NCI-H345 (cell line): Measurements from ENCODE around the gene EIF4A3.

Experiments used
- DNase-seq: peaks from one replicate; lab custom pipeline; 2025; lab: John Stamatoyannopoulos, UW

The EIF4A3 gene

DNA sequence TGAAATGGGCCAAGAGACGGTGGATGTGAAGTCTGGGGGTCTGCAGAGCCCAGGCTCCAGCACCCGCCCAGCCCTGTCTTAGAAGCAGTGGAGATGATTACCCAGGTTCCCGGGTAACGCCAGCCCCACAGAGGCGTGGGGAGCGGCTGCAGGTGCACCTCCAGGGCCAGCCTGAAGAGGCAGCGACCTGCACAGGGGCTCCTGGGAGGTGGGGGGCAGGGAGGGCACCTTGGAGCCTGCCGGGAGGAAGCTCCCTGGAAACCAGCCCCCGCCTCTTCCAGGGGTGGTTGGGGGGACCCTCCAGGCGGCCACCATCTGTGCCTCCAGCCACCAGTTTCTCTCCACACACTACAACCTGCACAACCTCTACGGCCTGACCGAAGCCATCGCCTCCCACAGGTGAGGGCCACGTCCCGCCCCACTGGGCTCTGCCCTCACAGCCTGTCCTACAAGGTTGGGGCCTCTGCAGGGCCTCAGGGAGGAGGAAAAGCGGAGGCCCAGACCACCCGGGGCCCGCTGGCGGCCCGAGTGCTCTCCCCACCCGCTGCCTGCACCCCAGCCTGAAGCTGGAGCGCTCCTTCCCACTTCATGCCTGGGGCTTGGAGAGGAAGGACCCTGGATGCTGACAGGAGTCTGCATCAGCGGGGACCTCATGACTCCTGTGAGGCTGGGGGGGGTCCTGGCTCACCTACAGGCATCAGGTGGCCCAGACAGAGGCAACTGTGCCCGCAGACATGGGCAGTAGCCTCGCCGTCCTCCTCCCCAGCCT lies 35.0 kb downstream of the EIF4A3 start:
- DNase-seq, result no peak

DNA sequence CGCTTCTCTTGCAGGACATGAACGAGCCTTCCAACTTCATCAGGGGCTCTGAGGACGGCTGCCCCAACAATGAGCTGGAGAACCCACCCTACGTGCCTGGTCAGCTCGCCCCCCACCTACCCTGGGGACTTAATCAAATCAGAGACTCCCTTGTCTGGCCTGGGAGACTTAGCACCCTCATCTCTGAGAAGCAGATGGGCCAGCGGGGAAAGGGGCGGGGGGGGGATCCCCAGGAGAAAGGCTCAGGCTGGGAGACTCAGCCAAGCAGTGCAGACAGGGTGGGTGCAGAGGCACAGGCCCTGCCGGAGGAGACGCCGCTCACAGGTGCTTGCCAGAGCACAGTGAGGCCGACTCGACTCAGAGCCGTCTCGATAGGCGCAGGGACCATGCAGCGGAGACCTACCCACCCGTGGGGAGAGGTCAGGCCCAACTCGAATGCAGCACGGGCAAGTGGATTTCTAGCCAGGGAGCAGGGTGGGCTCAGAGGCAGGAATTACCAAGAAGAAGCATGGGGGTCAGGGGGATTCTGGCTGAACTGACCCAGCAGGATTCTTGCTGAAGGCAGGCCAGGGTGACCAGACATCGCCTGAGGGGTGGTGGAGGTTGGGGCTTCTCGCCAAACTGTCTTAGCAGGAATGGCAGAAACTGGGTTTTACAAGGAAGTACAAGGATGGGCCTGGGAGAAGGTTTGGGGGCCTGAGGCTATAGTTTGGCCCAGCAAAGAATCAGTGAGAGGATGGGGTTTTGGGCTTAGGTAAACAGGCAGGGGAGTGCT lies 35.8 kb downstream of the EIF4A3 start:
- no peak for DNase-seq

DNA sequence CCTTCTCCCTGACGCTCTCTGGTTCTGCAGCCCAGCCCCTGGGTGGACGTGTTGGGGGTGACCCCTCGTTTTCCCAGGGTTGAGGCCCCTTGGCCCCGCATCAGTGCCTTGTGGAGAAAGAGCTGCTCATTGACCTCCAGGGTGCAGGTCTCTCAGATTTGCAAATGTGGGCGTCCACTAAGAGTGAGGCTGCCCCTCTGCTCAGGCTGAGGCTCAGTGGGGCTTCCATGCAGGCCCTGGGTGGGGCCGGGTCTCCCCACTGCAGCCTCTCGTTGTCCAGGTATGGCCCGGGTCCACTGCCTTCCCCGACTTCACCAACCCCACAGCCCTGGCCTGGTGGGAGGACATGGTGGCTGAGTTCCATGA lies 36.5 kb downstream of the EIF4A3 start:
- no peak for DNase-seq

DNA sequence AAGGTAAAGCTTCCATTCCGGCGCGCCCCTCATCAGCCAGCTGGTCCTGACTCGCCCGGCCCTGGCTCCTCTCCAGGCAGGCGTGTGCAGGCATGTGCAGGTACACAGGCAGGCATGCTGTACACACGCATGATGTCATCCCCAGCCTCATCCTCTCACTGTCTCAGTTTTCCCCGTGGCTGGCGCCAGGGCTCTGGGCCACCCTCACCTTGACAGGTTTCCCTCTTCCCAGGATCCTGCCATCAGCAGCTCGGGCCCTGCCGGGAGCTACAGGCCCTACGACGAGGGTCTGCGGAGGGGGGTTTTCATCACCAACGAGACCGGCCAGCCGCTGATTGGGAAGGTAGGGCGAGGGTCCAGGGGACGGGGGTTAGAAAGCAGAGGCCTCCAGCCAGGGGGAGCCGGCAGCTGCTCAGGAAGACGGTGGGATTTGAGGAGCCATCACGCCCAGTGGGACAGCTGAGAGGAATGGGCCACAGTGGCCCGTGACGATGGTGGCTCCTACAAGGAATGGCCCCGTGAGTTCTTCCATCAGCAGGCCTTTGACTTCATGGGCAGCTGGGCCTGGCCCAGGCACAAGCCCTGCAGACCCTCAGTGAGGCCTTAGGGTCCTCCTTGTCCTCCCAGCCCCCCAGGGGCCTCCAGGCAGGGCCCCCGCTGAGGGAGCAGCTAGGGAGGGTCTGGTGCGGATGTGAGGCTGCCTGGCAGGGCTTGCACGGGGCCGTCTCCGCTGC lies 37.0 kb downstream of the EIF4A3 start:
- peak; percentile 92 for DNase-seq

DNA sequence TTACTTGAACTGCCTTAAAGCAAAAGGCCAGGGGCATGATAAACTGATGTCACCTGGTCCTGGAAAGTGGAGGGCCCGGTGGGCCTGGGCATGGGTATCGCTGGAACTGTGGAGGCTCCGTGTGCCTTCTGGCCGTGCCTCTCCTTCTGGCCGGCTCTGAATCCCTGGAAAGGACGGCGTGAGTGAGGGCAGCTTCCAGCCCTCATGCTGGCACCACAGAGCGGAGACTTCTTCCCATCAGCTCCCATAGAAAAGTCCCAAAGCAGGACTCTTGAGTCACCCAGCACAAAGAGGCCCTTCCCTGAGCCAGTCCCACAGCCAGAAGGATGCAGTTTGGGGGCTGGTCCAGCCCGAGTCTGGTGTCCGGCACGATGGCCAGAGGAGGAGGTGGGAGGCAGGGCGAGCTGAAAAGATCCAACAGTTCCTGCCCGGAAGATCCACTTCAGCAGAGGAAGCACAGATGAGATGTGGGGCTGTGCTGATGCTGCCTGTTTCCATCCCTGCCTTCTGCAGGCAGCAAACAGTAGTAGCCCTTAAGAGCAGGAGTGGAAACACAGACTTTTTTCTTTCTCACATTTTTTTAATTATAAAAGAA lies 37.8 kb downstream of the EIF4A3 start:
- DNase-seq, result no peak

DNA sequence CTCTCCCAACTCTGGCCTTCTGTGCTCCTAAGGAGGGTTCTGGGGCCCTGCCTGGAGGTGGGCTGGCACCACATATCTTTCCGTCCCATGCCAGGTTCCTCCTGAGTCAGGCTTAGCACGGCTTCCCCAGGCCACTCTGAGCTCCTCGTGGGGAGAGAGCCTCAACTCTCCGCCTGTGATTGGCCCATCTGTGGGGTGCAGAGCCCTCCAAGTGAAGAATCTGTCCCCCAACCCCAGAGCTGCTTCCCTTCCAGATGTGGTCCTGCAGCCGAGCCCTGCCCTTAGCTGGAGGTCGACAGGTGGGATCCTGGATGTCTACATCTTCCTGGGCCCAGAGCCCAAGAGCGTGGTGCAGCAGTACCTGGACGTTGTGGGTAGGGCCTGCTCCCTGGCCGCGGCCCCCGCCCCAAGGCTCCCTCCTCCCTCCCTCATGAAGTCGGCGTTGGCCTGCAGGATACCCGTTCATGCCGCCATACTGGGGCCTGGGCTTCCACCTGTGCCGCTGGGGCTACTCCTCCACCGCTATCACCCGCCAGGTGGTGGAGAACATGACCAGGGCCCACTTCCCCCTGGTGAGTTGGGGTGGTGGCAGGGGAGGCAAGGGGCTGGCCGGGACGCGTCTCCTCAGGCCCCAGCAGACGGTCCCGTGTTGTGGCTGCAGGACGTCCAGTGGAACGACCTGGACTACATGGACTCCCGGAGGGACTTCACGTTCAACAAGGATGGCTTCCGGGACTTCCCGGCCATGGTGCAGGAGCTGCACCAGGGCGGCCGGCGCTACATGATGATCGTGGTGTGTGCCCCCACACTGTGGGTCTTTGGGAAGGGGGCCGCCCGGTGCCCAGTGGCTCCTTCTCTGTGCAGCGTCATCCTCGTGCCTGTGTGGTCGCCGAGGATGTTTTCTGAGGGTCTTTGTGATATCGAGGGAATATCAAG lies 38.6 kb downstream of the EIF4A3 start:
- no peak for DNase-seq

DNA sequence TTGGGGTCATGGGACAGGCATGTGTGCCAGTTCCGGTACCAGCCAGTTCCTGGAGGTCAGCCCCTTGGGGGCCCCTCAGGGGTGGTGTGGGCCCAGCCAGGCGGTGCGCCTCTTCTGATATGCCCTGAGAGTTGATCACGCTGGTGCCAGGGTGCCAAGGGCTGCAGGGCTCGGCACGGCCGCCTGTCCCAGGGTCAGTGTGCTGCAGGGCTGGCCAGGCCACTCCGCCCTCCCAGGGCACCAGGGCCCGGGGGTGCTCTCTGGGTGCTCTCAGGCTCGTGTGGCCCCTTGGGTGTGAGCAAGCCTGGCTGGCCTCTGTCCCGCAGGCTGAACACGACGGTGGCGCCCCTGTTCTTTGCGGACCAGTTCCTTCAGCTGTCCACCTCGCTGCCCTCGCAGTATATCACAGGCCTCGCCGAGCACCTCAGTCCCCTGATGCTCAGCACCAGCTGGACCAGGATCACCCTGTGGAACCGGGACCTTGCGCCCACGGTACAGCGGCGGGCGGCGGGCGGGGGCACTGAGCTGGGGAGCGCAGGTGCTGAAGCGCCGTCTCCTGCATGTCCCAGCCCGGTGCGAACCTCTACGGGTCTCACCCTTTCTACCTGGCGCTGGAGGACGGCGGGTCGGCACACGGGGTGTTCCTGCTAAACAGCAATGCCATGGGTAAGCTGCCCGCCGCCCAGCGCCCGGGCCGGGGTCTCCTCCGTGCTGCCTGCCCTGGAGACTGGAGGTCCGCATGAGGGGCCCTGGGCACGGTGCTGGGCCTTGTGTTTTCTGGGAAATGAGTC lies 39.5 kb downstream of the EIF4A3 start:
- DNase-seq, result no peak

DNA sequence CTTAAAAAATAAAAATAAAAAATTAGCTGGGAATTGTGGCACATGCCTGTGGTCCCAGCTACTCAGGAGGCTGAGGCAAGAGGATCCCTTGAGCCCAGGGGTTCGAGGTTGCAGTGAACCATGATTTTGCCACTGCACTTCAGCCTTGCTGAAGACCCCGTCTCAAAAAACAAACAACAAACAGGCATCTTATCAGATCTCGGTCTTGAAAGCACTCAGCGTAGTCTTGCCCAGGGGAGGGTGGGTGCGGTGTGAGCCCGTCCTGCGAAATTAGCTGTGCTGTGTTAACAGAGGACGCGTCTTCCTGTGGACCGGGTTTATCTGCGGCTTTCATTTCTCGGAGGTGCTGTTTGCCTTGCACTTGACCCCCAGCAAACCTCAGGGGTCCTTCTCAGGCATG lies 40.2 kb downstream of the EIF4A3 start:
- no peak for DNase-seq

DNA sequence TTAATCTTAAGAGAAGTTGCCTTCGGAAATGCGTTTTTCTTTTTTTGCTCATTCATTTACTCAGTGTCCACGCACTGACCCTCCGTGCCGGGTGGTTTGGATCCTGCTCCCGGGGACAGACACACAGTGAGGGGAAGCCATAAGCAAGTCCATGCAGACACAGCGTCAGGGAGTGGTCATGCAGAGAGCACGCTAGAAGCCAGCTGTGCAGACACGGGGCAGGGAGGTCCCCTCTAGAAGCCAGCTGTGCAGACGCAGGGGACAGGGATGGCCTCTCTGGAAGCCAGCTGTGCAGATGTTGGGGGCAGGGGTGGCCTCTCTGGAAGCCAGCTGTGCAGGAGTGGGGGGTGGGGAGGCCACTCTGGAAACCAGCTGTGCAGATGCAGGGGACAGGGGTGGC lies 40.8 kb downstream of the EIF4A3 start:
- peak; percentile 45 for DNase-seq

DNA sequence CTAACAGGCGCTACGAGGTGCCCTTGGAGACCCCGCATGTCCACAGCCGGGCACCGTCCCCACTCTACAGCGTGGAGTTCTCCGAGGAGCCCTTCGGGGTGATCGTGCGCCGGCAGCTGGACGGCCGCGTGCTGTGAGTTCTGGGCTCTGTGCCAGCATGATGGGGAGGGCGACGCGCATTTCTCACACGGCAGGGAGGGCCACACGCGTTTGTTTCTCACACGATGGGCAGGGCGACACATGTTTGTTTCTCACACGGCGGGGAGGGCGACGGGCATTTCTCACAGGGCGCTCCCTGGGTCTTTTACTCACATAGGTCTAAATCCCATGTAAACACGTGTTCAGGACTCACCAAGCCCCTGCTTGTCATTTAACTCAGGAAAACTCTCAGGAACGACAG lies 41.2 kb downstream of the EIF4A3 start:
- DNase-seq, result peak; percentile 92

DNA sequence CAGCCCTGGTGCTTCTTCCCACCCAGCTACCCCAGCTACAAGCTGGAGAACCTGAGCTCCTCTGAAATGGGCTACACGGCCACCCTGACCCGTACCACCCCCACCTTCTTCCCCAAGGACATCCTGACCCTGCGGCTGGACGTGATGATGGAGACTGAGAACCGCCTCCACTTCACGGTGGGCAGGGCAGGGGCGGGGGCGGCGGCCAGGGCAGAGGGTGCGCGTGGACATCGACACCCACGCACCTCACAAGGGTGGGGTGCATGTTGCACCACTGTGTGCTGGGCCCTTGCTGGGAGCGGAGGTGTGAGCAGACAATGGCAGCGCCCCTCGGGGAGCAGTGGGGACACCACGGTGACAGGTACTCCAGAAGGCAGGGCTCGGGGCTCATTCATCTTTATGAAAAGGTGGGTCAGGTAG lies 42.0 kb downstream of the EIF4A3 start:
- no peak for DNase-seq

DNA sequence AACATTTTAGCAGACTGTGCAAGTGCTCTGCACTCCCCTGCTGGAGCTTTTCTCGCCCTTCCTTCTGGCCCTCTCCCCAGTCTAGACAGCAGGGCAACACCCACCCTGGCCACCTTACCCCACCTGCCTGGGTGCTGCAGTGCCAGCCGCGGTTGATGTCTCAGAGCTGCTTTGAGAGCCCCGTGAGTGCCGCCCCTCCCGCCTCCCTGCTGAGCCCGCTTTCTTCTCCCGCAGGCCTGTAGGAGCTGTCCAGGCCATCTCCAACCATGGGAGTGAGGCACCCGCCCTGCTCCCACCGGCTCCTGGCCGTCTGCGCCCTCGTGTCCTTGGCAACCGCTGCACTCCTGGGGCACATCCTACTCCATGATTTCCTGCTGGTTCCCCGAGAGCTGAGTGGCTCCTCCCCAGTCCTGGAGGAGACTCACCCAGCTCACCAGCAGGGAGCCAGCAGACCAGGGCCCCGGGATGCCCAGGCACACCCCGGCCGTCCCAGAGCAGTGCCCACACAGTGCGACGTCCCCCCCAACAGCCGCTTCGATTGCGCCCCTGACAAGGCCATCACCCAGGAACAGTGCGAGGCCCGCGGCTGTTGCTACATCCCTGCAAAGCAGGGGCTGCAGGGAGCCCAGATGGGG lies 42.5 kb downstream of the EIF4A3 start:
- DNase-seq, result peak; percentile 86

DNA sequence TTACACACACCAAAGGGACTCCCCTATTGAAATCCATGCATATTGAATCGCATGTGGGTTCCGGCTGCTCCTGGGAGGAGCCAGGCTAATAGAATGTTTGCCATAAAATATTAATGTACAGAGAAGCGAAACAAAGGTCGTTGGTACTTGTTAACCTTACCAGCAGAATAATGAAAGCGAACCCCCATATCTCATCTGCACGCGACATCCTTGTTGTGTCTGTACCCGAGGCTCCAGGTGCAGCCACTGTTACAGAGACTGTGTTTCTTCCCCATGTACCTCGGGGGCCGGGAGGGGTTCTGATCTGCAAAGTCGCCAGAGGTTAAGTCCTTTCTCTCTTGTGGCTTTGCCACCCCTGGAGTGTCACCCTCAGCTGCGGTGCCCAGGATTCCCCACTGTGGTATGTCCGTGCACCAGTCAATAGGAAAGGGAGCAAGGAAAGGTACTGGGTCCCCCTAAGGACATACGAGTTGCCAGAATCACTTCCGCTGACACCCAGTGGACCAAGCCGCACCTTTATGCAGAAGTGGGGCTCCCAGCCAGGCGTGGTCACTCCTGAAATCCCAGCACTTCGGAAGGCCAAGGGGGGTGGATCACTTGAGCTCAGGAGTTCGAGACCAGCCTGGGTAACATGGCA lies 43.4 kb downstream of the EIF4A3 start:
- no peak for DNase-seq

DNA sequence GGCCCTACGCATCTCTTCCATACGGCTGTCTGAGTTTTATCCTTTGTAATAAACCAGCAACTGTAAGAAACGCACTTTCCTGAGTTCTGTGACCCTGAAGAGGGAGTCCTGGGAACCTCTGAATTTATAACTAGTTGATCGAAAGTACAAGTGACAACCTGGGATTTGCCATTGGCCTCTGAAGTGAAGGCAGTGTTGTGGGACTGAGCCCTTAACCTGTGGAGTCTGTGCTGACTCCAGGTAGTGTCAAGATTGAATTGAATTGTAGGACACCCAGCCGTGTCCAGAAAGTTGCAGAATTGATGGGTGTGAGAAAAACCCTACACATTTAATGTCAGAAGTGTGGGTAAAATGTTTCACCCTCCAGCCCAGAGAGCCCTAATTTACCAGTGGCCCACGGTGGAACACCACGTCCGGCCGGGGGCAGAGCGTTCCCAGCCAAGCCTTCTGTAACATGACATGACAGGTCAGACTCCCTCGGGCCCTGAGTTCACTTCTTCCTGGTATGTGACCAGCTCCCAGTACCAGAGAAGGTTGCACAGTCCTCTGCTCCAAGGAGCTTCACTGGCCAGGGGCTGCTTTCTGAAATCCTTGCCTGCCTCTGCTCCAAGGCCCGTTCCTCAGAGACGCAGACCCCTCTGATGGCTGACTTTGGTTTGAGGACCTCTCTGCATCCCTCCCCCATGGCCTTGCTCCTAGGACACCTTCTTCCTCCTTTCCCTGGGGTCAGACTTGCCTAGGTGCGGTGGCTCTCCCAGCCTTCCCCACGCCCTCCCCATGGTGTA lies 44.1 kb downstream of the EIF4A3 start:
- no peak for DNase-seq

DNA sequence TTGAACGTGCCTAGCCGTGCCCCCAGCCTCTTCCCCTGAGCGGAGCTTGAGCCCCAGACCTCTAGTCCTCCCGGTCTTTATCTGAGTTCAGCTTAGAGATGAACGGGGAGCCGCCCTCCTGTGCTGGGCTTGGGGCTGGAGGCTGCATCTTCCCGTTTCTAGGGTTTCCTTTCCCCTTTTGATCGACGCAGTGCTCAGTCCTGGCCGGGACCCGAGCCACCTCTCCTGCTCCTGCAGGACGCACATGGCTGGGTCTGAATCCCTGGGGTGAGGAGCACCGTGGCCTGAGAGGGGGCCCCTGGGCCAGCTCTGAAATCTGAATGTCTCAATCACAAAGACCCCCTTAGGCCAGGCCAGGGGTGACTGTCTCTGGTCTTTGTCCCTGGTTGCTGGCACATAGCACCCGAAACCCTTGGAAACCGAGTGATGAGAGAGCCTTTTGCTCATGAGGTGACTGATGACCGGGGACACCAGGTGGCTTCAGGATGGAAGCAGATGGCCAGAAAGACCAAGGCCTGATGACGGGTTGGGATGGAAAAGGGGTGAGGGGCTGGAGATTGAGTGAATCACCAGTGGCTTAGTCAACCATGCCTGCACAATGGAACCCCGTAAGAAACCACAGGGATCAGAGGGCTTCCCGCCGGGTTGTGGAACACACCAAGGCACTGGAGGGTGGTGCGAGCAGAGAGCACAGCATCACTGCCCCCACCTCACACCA lies 44.8 kb downstream of the EIF4A3 start:
- DNase-seq, result peak; percentile 52

DNA sequence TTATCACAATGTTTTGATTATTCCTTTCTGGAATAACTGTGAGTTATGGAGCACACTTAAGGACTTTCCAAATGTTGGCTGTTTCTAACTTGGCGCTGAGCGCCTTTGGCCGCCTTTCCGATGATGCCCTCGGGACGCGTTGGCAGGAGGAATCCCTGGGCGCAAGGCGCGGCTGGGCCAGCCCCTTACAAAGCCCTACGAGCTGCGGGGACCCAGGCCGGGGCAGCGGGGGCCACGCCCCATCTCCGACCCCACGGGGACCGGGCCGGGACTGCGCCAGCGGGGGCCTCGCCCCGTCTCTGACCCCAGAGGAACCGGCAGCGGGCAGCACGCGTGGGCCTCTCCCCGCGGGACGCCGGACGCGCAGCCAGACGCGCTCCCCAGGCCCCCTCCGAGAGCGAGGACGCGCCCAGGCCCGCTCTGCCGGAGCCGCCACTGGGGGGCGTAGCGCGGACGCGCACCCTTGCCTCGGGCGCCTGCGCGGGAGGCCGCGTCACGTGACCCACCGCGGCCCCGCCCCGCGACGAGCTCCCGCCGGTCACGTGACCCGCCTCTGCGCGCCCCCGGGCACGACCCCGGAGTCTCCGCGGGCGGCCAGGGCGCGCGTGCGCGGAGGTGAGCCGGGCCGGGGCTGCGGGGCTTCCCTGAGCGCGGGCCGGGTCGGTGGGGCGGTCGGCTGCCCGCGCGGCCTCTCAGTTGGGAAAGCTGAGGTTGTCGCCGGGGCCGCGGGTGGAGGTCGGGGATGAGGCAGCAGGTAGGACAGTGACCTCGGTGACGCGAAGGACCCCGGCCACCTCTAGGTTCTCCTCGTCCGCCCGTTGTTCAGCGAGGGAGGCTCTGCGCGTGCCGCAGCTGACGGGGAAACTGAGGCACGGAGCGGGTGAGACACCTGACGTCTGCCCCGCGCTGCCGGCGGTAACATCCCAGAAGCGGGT lies 45.6 kb downstream of the EIF4A3 start, which contains the start of gene GAA:
TSS of gene GAA (plus strand) at position 571 of the 935 bp plus-strand sequence. CDS start 3,006 bp downstream, outside the sequence.
- DNase-seq, result peak; percentile 93

DNA sequence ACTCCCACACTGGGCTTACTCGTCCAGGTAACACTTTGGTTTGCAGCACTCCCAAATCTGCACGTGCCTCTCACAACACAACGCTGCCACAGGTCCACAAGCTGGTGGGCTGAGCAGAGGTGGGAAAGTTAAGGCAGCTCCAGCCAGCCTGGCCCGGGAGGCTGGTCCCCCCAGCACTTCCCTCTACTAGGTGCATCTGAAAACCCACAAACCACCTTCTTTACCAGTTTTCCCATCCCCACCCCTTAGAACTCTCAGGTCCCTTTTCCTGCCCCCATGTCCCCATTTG lies 46.9 kb downstream of the EIF4A3 start:
- no peak for DNase-seq
